Activated T-cell treated with anti-CD3 and anti-CD28 coated beads, Interleukin-2, amount 50 U/mL, for 72 hours (primary cell): ENCODE data around the gene SERPINB3. TPM values are rescaled to one million over a fixed set of nuclear protein-coding genes. Genes with fewer than 3 reads are reported as not detected.
"Not testable (repeated sequence)": the region's sequence is repeated elsewhere in the genome, so short reads cannot be mapped to it uniquely, and the experiment has no call there.

ENCODE experiments used
- ATAC-seq, 2 donors: fragments of 150-1000 bp; cut with Tn5 transposase; replicated peaks in 1 of 2; 2 replicates each; pipeline ENCODE4 v1.10.0; 2021; ENCODE audit warnings: moderate library complexity in 2 of 2, mild to moderate bottlenecking in 1 of 2
- DNase-seq, 2 donors: peaks; one replicate each; pipeline ENCODE4 v3.0.0; 2021 to 2022; ENCODE audit warnings: mixed read lengths in 1 of 2
- H3K27ac Mint-ChIP-seq: one replicate; pipeline ENCODE4 v1.8.0; 2022; ENCODE audit warnings: mild to moderate bottlenecking, moderate library complexity, mixed read lengths
- H3K27me3 Mint-ChIP-seq: one replicate; pipeline ENCODE4 v1.8.0; 2022; ENCODE audit warnings: low read depth, mixed read lengths
- H3K36me3 Mint-ChIP-seq, 2 donors: one replicate each; pipeline ENCODE4 v1.8.0; 2022; ENCODE audit warnings: mixed read lengths in 2 of 2, mild to moderate bottlenecking in 1 of 2; ENCODE audit not compliant: insufficient read depth in 2 of 2
- H3K4me1 Mint-ChIP-seq: one replicate; pipeline ENCODE4 v1.8.0; 2022; ENCODE audit warnings: low read depth, mixed read lengths
- H3K4me3 Mint-ChIP-seq, 2 donors: one replicate each; pipeline ENCODE4 v1.8.0; 2022; ENCODE audit warnings: mild to moderate bottlenecking in 2 of 2, mixed read lengths in 2 of 2, moderate library complexity in 2 of 2
- H3K9me3 Mint-ChIP-seq, 2 donors: one replicate each; pipeline ENCODE4 v1.8.0; 2022; ENCODE audit warnings: mixed read lengths in 2 of 2
- total RNA-seq, 2 donors: library from RNA; stranded (reverse); gene quantifications; one replicate each; pipeline ENCODE4 v1.2.3, GENCODE V29; 2022

Gene SERPINB3
- total RNA-seq, 2 donors from 2014 or later = not detected

DNA sequence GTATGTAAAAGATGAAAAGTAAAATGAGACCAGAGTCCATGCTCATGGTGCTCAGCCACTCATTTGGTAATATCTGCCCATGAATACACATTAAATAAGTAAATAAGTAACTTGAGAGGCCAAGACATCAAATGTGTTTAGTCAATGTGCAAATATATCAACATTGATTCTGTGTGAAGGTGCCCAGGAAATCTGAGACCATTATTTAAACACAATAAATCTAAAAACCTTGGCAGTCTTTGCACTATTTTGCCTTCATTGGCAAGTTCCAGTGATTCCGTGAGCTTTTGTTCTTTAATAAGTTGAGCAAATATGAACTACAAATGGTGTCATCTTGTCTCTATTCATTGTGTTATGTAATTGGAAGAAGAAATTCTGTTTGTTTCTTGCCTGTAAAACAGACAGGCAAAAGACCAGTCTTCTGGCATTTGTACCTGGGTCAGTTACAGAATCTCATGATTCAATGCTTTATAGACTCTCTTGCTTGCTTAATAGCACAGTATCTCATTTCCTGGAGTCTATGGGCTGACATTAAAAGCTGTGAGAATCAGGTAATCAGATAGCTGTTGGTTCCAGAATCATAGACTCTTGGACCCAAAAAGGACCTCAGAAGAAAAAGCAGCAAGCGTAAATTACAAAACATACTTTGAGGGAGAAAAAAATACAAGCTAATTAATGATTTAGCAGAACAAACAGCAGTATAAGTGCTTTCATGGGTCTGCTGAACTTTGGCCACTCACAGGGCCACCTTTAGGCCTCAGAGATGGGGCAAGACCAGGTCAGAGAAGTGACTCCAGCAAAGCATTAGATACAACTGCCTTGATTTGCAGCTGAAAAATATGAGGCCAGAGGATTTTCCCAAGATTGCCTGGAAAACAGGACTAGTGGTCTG, 20.0 kb upstream of the SERPINB3 start:
- Mint-ChIP-seq H3K4me3 (no peak overlapping the region), H3K9me3 (no peaks in the 10 kb centered on the region), H3K27ac (no peak overlapping the region), H3K4me1 (no peaks in the 10 kb centered on the region), H3K27me3 (peaks cover 5% of the 10 kb centered on the region), H3K36me3 (no peaks in the 10 kb centered on the region)
- ATAC-seq = no peak
- DNase-seq = no peak

- peaks cover 5% of the 10 kb centered on the region for H3K27me3 Mint-ChIP-seq
- no peaks in the 10 kb centered on the region for H3K9me3 Mint-ChIP-seq
- ATAC-seq (no peak), DNase-seq (no peak)
- no peak overlapping the region for H3K4me3 Mint-ChIP-seq
- no peaks in the 10 kb centered on the region for H3K4me1 Mint-ChIP-seq
- no peak overlapping the region for H3K27ac Mint-ChIP-seq
- H3K36me3 Mint-ChIP-seq = no peaks in the 10 kb centered on the region
Measured at GRCh38 chr18:63679820-63680606, 18.3 kb upstream of the SERPINB3 start.

- Mint-ChIP-seq H3K27ac (no peak overlapping the region), H3K4me1 (no peaks in the 10 kb centered on the region), H3K9me3 (no peaks in the 10 kb centered on the region), H3K4me3 (no peak overlapping the region), H3K27me3 (no peaks in the 10 kb centered on the region), H3K36me3 (no peaks in the 10 kb centered on the region)
- ATAC-seq = no peak
- DNase-seq = no peak
Measured at GRCh38 chr18:63677500-63678225, 16.0 kb upstream of the SERPINB3 start.

DNA sequence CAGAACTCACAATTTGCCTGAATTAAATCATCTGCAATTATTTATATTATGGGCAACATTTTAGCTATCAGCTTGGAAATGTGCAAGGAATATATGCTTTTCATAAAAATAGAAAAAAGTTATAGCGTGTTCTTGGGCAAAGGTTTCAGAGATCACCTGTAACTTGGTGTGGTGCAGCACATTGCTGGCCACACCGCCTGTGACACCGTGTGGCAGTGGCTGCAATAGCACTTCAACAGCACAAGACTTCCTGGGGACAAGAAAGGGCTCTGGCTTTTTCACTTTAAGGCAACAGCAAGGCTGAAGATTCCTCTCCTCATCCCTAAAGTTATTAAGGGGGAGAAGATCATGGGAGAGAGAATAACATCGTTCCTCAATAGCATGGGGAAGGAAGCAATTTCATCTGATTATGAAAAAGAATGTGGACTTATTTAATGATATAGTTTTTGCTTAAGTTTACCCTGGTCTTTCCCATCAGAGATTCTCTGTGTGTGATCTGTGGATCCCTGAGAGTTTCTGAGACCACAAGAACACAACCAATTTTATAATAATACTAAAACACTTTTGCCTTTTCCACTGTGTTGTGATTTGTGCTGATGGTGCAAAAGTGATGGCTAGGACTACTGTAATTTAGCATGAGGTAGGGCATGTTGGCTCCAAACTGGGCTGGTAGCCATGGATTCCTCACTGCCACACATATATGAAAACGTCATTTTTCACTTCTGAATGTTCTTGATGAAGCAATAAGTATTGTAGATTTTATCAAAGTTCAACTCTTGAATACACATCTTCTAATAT, 15.0 kb upstream of the SERPINB3 start:
- H3K9me3 Mint-ChIP-seq = no peaks in the 10 kb centered on the region
- H3K4me1 Mint-ChIP-seq = no peaks in the 10 kb centered on the region
- H3K4me3 Mint-ChIP-seq = no peak overlapping the region
- ATAC-seq (no peak), DNase-seq (no peak)
- H3K36me3 Mint-ChIP-seq = no peaks in the 10 kb centered on the region
- H3K27me3 Mint-ChIP-seq = no peaks in the 10 kb centered on the region
- no peak overlapping the region for H3K27ac Mint-ChIP-seq

DNA sequence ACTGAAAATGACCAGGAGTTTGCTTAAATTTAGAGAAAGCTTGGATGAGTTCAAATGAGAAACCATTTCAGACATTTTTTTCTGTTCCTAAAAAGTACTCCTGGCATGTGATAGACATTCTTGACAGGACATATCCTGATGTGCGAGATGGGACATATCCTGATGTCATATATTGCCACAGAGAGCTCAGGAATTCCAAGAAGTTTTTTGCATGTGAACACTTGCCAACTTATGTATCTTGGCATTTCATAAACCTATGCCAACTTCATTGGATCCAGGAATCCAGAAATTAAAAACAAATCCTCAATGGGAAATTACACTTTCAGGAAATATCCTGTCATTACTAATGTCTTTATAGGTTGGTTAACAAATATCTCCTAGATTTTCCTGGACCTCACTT, 2.9 kb upstream of the SERPINB3 start:
- no peak for DNase-seq
- no peak overlapping the region for H3K4me3 Mint-ChIP-seq
- H3K4me1 Mint-ChIP-seq = no peaks in the 10 kb centered on the region
- no peak overlapping the region for H3K27ac Mint-ChIP-seq
- H3K36me3 Mint-ChIP-seq = no peaks in the 10 kb centered on the region
- no peak for ATAC-seq
- H3K27me3 Mint-ChIP-seq = no peaks in the 10 kb centered on the region
- peaks cover 2 to 6% of the 10 kb centered on the region in 2 donors for H3K9me3 Mint-ChIP-seq

DNA sequence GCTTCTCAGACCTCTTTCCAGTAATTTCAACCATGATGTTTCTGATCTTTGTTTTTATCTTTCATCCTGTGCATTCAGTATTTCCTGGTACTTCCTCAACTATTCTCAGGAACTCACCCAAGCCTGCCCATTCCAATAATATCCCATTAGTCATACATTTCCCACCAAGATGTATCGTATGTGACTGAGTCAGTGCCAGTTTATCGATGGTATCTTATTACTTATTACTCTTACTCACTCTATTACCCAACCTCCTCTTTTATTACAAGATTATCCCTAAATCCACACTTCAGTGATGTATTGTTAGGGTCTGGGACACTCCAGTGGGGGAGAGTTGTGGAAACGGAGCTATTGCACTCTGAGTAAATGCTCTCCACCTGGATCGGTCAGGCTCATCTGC, 2.8 kb downstream of the SERPINB3 start:
- H3K9me3 Mint-ChIP-seq, DNase-seq, H3K36me3 Mint-ChIP-seq, H3K4me1 Mint-ChIP-seq, H3K27ac Mint-ChIP-seq, H3K27me3 Mint-ChIP-seq, H3K4me3 Mint-ChIP-seq, ATAC-seq: not testable (repeated sequence)

DNA sequence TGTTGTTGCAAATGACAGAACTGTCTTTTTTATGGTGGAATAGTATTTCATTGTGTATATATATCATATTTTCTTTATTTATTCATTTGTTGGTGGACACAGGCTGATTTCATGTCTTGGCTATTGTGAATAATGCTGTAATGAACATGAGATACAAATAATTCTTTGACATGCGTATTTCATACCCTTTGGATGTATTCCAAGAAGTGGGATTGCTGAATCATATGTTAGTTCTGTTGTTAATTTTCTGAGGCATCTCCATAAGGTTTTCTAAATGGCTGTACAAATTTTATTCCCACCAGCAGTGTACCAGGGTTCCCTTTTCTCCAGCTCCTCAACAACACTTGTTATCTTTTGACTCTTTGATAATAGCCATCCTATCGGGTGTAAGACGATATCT, 11.4 kb downstream of the SERPINB3 start:
- not testable (repeated sequence) for DNase-seq, H3K27ac Mint-ChIP-seq, H3K27me3 Mint-ChIP-seq, H3K9me3 Mint-ChIP-seq, H3K4me1 Mint-ChIP-seq, H3K36me3 Mint-ChIP-seq, ATAC-seq, H3K4me3 Mint-ChIP-seq

DNA sequence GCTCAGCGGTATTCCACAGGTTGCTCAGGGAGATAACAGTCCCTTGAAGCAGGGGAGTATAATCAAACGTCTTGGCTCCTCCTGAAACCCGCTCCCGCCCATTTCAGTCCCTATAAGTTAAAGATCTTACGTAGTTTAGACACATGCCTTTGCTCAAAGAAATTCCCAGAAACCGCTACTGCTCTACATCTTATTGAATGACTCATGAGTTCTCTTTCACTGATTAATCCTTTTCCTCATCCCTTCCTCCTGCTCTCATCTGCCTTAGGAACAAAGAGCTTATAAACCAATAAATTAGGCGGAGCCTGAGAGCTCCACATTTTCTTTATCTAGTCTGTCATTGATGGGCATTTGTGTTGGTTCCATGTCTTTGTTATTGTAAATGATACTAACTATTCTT, 13.5 kb downstream of the SERPINB3 start:
- no peaks in the 10 kb centered on the region for H3K4me1 Mint-ChIP-seq
- no peaks in the 10 kb centered on the region for H3K36me3 Mint-ChIP-seq
- no peak overlapping the region for H3K27ac Mint-ChIP-seq
- no peaks in the 10 kb centered on the region for H3K27me3 Mint-ChIP-seq
- DNase-seq = no peak
- ATAC-seq = no peak
- H3K4me3 Mint-ChIP-seq = no peak overlapping the region
- no peaks in the 10 kb centered on the region for H3K9me3 Mint-ChIP-seq

GRCh38 chr18:63646936-63647335, 14.8 kb downstream of the SERPINB3 start:
- Mint-ChIP-seq H3K4me1 (no peaks in the 10 kb centered on the region), H3K27me3 (no peaks in the 10 kb centered on the region), H3K4me3 (no peak overlapping the region), H3K9me3 (no peaks in the 10 kb centered on the region), H3K27ac (no peak overlapping the region), H3K36me3 (no peaks in the 10 kb centered on the region)
- DNase-seq (no peak), ATAC-seq (no peak)

DNA sequence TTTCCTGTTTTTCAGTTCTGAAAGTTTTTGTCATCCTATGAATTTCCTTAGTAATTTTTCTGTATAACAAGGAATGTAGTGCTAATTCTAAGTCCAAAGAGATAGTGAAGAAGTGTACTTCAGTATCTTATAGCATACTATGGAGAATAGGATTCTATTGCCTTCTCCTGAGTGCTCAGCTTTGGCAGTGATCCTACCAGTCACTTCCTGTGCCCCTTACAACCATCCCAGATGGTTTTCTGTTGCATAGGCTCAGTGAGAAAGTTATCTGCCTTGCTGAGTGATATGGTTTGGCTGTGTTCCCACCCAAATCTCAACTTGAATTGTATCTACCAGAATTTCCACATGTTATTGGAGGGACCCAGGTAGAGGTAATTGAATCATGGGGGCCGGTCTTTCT, 17.0 kb downstream of the SERPINB3 start:
- H3K36me3 Mint-ChIP-seq, ATAC-seq, H3K9me3 Mint-ChIP-seq, H3K27ac Mint-ChIP-seq, DNase-seq, H3K4me1 Mint-ChIP-seq, H3K27me3 Mint-ChIP-seq, H3K4me3 Mint-ChIP-seq: not testable (repeated sequence)

DNA sequence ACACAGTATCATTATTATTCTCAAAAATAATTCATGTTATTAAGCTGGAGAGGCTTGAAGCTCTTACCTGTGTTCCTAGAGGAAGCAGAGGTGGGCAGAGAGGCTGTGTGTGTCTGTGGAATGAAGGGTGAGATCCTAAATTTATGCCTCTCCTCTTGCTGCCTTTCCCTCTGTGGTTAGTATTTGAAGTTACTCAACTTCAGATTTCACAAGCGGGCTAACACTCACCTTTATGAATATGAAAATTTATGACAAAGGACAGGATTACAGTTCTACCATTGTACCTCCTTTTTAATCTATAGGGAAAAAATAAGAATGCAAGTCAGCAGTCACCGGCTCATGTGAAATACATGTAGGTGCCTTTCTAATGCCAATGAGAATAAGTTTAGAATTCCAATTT, 17.6 kb downstream of the SERPINB3 start, which contains the start of gene SERPINB4:
Gene SERPINB4 (minus strand): TSS at position 115 of the 400 bp plus-strand sequence. CDS start 679 bp downstream, outside the sequence.
- H3K9me3 Mint-ChIP-seq, H3K36me3 Mint-ChIP-seq, DNase-seq, H3K27ac Mint-ChIP-seq, H3K4me1 Mint-ChIP-seq, H3K4me3 Mint-ChIP-seq, H3K27me3 Mint-ChIP-seq, ATAC-seq: not testable (repeated sequence)

GRCh38 chr18:63642668-63643356, 18.9 kb downstream of the SERPINB3 start:
- not testable (repeated sequence) for H3K4me3 Mint-ChIP-seq, H3K36me3 Mint-ChIP-seq, H3K9me3 Mint-ChIP-seq, H3K27me3 Mint-ChIP-seq, H3K4me1 Mint-ChIP-seq, DNase-seq, ATAC-seq, H3K27ac Mint-ChIP-seq
